H9 (cell line): Measurements from ENCODE around the gene CAMK1. TPM values are rescaled to one million over a fixed set of nuclear protein-coding genes. Genes with fewer than 3 reads are reported as not detected.

ENCODE experiments used
- DNase-seq: peaks from one replicate; pipeline ENCODE4 v3.0.0-alpha.2; 2017
- H2AFZ ChIP-seq: one replicate; pipeline ENCODE4 v1.6.1; 2013; ENCODE audit warnings: mild to moderate bottlenecking, low read length, control low read depth, moderate library complexity
- H2AK5ac ChIP-seq: 2 replicates; pipeline ENCODE4 v1.6.1; 2013; ENCODE audit warnings: low read length, control low read depth, mixed read lengths; ENCODE audit not compliant: insufficient read length
- H2BK120ac ChIP-seq: one replicate; pipeline ENCODE4 v1.6.1; 2013; ENCODE audit warnings: low read depth, mild to moderate bottlenecking, low read length, control low read depth, inconsistent platforms; ENCODE audit not compliant: poor library complexity, severe bottlenecking
- H2BK12ac ChIP-seq: 2 replicates; pipeline ENCODE4 v1.6.1; 2013; ENCODE audit warnings: low read length, control low read depth, mixed read lengths, low read depth; ENCODE audit not compliant: insufficient read length
- H2BK15ac ChIP-seq: 2 replicates; pipeline ENCODE4 v1.6.1; 2013; ENCODE audit warnings: low read depth, low read length, control low read depth
- H2BK20ac ChIP-seq: one replicate; pipeline ENCODE4 v1.6.1; 2013; ENCODE audit warnings: low read depth, mild to moderate bottlenecking, low read length, control low read depth, inconsistent platforms; ENCODE audit not compliant: poor library complexity, severe bottlenecking
- H2BK5ac ChIP-seq: 2 replicates; pipeline ENCODE4 v1.6.1; 2013; ENCODE audit warnings: low read length, control low read depth, mixed read lengths; ENCODE audit not compliant: insufficient read length
- H3K14ac ChIP-seq: 2 replicates; pipeline ENCODE4 v1.6.1; 2013; ENCODE audit warnings: low read length, control low read depth; ENCODE audit not compliant: insufficient read depth
- H3K18ac ChIP-seq: 2 replicates; pipeline ENCODE4 v1.6.1; 2013; ENCODE audit warnings: low read depth, mild to moderate bottlenecking, mixed read lengths, low read length, control low read depth; ENCODE audit not compliant: insufficient read length
- H3K23ac ChIP-seq: 2 replicates; pipeline ENCODE4 v1.6.1; 2013; ENCODE audit warnings: low read length, control low read depth, mixed read lengths, low read depth; ENCODE audit not compliant: insufficient read length
- H3K23me2 ChIP-seq: 2 replicates; pipeline ENCODE4 v1.6.1; 2013; ENCODE audit warnings: low read depth, mild to moderate bottlenecking, mixed read lengths, low read length, control low read depth; ENCODE audit not compliant: insufficient read length, poor library complexity, severe bottlenecking
- H3K27ac ChIP-seq: 2 replicates; pipeline ENCODE4 v1.5.1; 2013; ENCODE audit warnings: low read length, control low read depth, mixed read lengths, low read depth; ENCODE audit not compliant: insufficient read length
- H3K27me3 ChIP-seq: 2 replicates; pipeline ENCODE4 v1.6.1; 2013; ENCODE audit warnings: low read length, control low read depth, inconsistent platforms; ENCODE audit not compliant: insufficient read depth
- H3K4ac ChIP-seq: 2 replicates; pipeline ENCODE4 v1.6.1; 2013; ENCODE audit warnings: low read depth, mild to moderate bottlenecking, control low read depth, inconsistent platforms, low read length, moderate library complexity
- H3K4me1 ChIP-seq: 2 replicates; pipeline ENCODE4 v1.6.1; 2013; ENCODE audit warnings: low read length, control low read depth, inconsistent platforms; ENCODE audit not compliant: insufficient read depth
- H3K4me2 ChIP-seq: 2 replicates; pipeline ENCODE4 v1.6.1; 2013; ENCODE audit warnings: low read length, control low read depth, mixed read lengths; ENCODE audit not compliant: insufficient read length, insufficient read depth
- H3K56ac ChIP-seq: 2 replicates; pipeline ENCODE4 v1.6.1; 2013; ENCODE audit warnings: low read depth, mild to moderate bottlenecking, mixed read lengths, low read length, control low read depth; ENCODE audit not compliant: insufficient read length
- H3K79me1 ChIP-seq: 2 replicates; pipeline ENCODE4 v1.6.1; 2013; ENCODE audit warnings: low read depth, mild to moderate bottlenecking, moderate library complexity, low read length, control low read depth, inconsistent platforms; ENCODE audit not compliant: insufficient read depth, poor library complexity, severe bottlenecking
- H3K79me2 ChIP-seq: 2 replicates; pipeline ENCODE4 v1.6.1; 2013; ENCODE audit warnings: low read length, control low read depth, inconsistent platforms; ENCODE audit not compliant: insufficient read depth
- H3K9ac ChIP-seq: 2 replicates; pipeline ENCODE4 v1.6.1; 2013; ENCODE audit warnings: low read length, control low read depth, mixed read lengths; ENCODE audit not compliant: insufficient read length; ENCODE audit errors: extremely low read depth
- H3K9me3 ChIP-seq: one replicate; pipeline ENCODE4 v1.6.1; 2013; ENCODE audit warnings: low read depth, low read length, inconsistent platforms; ENCODE audit not compliant: control insufficient read depth
- H3T11ph ChIP-seq: one replicate; pipeline ENCODE4 v1.6.1; 2013; ENCODE audit warnings: mild to moderate bottlenecking, low read length, control low read depth, inconsistent platforms
- H4K20me1 ChIP-seq: one replicate; pipeline ENCODE4 v1.6.1; 2013; ENCODE audit not compliant: control insufficient read depth, insufficient read length, insufficient read depth
- H4K5ac ChIP-seq: 2 replicates; pipeline ENCODE4 v1.6.1; 2013; ENCODE audit warnings: low read depth, mild to moderate bottlenecking, mixed read lengths, low read length, control low read depth; ENCODE audit not compliant: insufficient read length
- H4K8ac ChIP-seq: replicated peaks from 2 replicates; pipeline ENCODE4 v1.6.1; 2013; ENCODE audit warnings: low read length, control low read depth, mixed read lengths, low read depth; ENCODE audit not compliant: insufficient read length
- H4K91ac ChIP-seq: 2 replicates; pipeline ENCODE4 v1.6.1; 2013; ENCODE audit warnings: low read depth, mild to moderate bottlenecking, moderate library complexity, mixed read lengths, low read length, control low read depth; ENCODE audit not compliant: insufficient read length
- H3K27ac Mint-ChIP-seq, 3 experiments: 2 replicates in 2 of 3; 3 replicates in 1 of 3; pipeline ENCODE4 v1.8.0; 2020 to 2021; ENCODE audit warnings: mixed read lengths in 3 of 3, mild to moderate bottlenecking in 1 of 3, moderate library complexity in 1 of 3
- H3K27me3 Mint-ChIP-seq: 2 replicates; pipeline ENCODE4 v1.8.0; 2021; ENCODE audit warnings: low read depth, mild to moderate bottlenecking, moderate library complexity, mixed read lengths
- H3K36me3 Mint-ChIP-seq, 3 experiments: 2 replicates in 2 of 3; 3 replicates in 1 of 3; pipeline ENCODE4 v1.8.0; 2020 to 2021; ENCODE audit warnings: low read depth in 3 of 3, mixed read lengths in 3 of 3; ENCODE audit not compliant: insufficient read depth in 1 of 3
- H3K4me1 Mint-ChIP-seq, 2 experiments: 2 replicates each; pipeline ENCODE4 v1.8.0; 2020; ENCODE audit warnings: mixed read lengths in 2 of 2
- H3K4me3 Mint-ChIP-seq, 2 experiments: 2 replicates in 1 of 2; 3 replicates in 1 of 2; pipeline ENCODE4 v1.8.0; 2020 to 2021; ENCODE audit warnings: mild to moderate bottlenecking in 2 of 2, mixed read lengths in 2 of 2, moderate library complexity in 1 of 2
- H3K9me3 Mint-ChIP-seq, 2 experiments: 2 replicates in 1 of 2; 3 replicates in 1 of 2; pipeline ENCODE4 v1.8.0; 2020; ENCODE audit warnings: mild to moderate bottlenecking in 2 of 2, mixed read lengths in 2 of 2, moderate library complexity in 1 of 2
- CTCF ChIP-seq: fragments of 200-600 bp; sonication (generic); conservative IDR thresholded peaks from 3 replicates; pipeline ENCODE4 v1.8.0; 2021; ENCODE audit warnings: antibody characterized with exemption, mild to moderate bottlenecking
- WGBS: extraction: QIAGEN DNeasy Blood & Tissue Kit; methylation state at CpG from one replicate; pipeline ENCODE4 v1.1.7; 2013; ENCODE audit warnings: missing lambda C conversion rate, low lambda C conversion rate, mixed read lengths; ENCODE audit not compliant: insufficient read length; ENCODE audit errors: extremely low coverage; 5-methylcytosine and 5-hydroxymethylcytosine counted together
- total RNA-seq: library from RNA; stranded (reverse); gene quantifications from 2 replicates; pipeline ENCODE4 v1.2.1, GENCODE V29; 2021

The CAMK1 gene
- total RNA-seq, 1 experiment from 2014 or later, result 9.2 TPM

- Histone ChIP-seq H3K14ac (no peak overlapping the region), H2BK20ac (no peak overlapping the region), H3K9me3 (no peaks in the 10 kb centered on the region), H3K23ac (no peak overlapping the region), H3K27me3 (no peaks in the 10 kb centered on the region), H3K4me2 (no peak overlapping the region), H4K8ac (no peak overlapping the region), H3K27ac (no peak overlapping the region), H3K9ac (no peak overlapping the region), H4K20me1 (no peaks in the 10 kb centered on the region), H3K4ac (no peak overlapping the region), H4K5ac (no peak overlapping the region), H3K56ac (no peak overlapping the region), H3K23me2 (no peaks in the 10 kb centered on the region), H3K79me1 (no peaks in the 10 kb centered on the region), H2BK15ac (no peak overlapping the region), H3K79me2 (no peaks in the 10 kb centered on the region), H2AK5ac (no peak overlapping the region), H4K91ac (no peak overlapping the region), H2AFZ (no peak overlapping the region), H3K4me1 (no peaks in the 10 kb centered on the region; the same call in 1 of the 2 replicates), H3K18ac (no peak overlapping the region), H3T11ph (no peak overlapping the region), H2BK12ac (no peak overlapping the region), H2BK120ac (no peak overlapping the region), H2BK5ac (no peak overlapping the region)
- H3K27me3 Mint-ChIP-seq, result peaks cover 10% of the 10 kb centered on the region
- no peak overlapping the region for H3K27ac Mint-ChIP-seq
- no peaks in the 10 kb centered on the region for H3K9me3 Mint-ChIP-seq
- TF ChIP-seq CTCF, result no peak
- WGBS, result 100% methylated on average over 2 of the region's 4 CpGs
- H3K36me3 Mint-ChIP-seq, result no peaks in the 10 kb centered on the region
- H3K4me1 Mint-ChIP-seq, result peaks cover 8 to 12% of the 10 kb centered on the region in 2 experiments
- no peak overlapping the region; a peak in 1 of 5 replicates for H3K4me3 Mint-ChIP-seq
- no peak for DNase-seq
Measured at GRCh38 chr3:9713142-9713541, 56.6 kb downstream of the CAMK1 start.
